ENCODE results near the gene KCNE5. TPM values are rescaled to one million over a fixed set of nuclear protein-coding genes. Genes with fewer than 3 reads are reported as not detected.

Gene KCNE5, protein sequence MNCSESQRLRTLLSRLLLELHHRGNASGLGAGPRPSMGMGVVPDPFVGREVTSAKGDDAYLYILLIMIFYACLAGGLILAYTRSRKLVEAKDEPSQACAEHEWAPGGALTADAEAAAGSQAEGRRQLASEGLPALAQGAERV
- total RNA-seq, result 0.09 and 0.18 TPM in 2 replicates

DNA sequence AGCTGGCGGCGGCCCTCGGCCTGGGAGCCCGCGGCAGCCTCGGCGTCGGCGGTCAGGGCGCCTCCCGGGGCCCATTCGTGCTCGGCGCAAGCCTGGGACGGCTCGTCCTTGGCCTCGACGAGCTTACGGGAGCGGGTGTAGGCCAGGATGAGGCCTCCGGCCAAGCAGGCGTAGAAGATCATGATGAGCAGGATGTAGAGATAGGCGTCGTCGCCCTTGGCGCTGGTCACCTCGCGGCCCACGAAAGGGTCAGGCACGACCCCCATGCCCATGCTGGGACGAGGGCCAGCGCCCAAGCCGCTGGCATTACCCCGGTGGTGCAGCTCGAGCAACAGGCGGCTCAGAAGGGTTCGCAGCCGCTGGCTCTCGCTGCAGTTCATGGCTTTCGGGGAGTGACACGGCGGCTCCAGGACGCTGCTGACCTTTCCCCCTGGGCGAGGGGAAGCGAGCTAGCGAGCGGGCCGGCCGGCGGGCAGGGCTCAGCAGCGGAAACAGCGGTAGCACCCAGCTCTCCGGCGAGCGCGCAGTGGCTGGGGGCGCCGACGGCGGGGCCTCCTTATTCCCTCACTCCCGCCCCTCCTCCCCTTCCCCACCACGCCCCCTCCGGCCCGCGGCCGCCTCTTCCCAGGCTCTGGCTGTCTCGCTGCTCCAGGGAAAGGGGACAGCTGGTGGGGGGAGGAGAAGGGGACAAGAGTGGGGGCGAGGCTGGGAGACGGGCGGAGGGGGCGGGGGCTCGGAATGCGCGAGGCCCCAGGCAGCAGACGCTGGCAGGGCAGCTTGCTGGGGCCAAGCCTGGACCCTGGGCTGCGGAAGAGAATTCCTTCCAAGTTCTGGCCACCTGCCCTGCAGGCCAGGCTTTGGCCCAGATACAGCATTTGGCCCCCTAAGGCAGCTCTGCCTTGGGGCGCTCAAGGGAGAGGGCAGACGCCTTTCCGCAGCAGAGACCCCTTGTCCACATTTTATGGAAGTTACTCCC lies at the start of gene KCNE5:
TSS of gene KCNE5 (minus strand) at position 532 of the 976 bp plus-strand sequence. CDS start at position 380, 152 bp downstream.

Other genes with a start within 250 kb of the KCNE5 start
- under 0.01 TPM in 2 replicates for gene GUCY2F, start 143.1 kb downstream of the KCNE5 start, total RNA-seq
- 4.2 and 5.1 TPM in 2 replicates for gene NXT2, start 88.3 kb downstream of the KCNE5 start, total RNA-seq
- 94.6 and 136 TPM in 2 replicates for gene ACSL4, start 108.1 kb upstream of the KCNE5 start, total RNA-seq

Measured in endothelial cell of coronary artery (primary cell).